GM12878 (cell line): Measurements from ENCODE around the gene RDH5.

Source experiments
- ATF7 ChIP-seq: fragments of 450-650 bp; IDR thresholded peaks from 2 replicates; pipeline ENCODE4 v1.6.1; 2016; ENCODE audit warnings: low read depth, mild to moderate bottlenecking
- CUX1 ChIP-seq: IDR thresholded peaks from 2 replicates; pipeline ENCODE4 v1.6.1; 2012; ENCODE audit warnings: improper control_type of control experiment, low read depth, low read length; ENCODE audit not compliant: insufficient replicate concordance
- EP300 ChIP-seq, 2 experiments: fragments of 150-350 bp in 1 of 2; IDR thresholded peaks; 2 replicates each; pipeline ENCODE4 v1.6.1; 2011 to 2012; ENCODE audit warnings: low read depth in 2 of 2, low read length in 2 of 2, borderline replicate concordance in 1 of 2, improper control_type of control experiment in 1 of 2, inconsistent platforms in 1 of 2; ENCODE audit not compliant: control insufficient read depth in 1 of 2
- POLR2A ChIP-seq: IDR thresholded peaks from 2 replicates; pipeline ENCODE4 v1.6.1; 2011; ENCODE audit warnings: low read depth, mild to moderate bottlenecking, low read length
- SREBF2 ChIP-seq: IDR thresholded peaks from 2 replicates; pipeline ENCODE4 v1.6.1; 2012; ENCODE audit warnings: mild to moderate bottlenecking, low read length
- TF ChIP-seq, protein P1 (sequence below): IDR thresholded peaks from 2 replicates; pipeline ENCODE4 v1.6.1; 2012; ENCODE audit warnings: low read depth, low read length, improper control_type of control experiment

DNA sequence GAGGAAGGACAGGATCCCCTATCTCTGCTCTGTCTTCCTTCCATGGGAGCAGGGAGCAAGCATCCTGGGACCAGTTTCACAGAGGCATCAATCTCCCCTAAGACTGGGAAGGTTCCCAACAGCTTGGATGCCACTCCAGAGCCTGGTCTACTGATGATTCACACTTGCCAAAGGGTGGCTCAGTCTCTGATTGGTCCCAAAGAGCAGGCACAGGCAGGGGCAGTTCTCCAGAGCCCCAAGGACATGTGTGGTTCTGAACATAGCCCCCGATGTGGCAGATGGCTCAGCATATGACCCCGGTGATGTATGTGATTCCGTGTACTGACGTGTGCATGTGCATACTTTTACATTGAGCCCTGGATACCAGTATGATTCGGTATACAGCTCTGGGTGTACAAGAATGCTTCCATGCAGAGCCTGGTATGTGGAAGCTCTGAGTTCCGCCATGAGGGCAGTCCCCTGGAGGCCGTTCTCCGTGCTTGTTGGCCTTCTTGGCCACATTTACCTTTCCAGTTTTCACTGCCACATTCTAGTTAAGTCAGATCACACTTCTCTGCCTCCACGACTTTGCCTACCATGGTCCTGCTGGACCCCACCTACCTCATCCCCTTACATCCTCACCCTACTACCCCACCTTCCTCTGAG, 33.7 kb upstream of the RDH5 start:
- no peak for TF ChIP-seq POLR2A
- TF ChIP-seq CUX1, result no peak
- TF ChIP-seq EP300 (IDR thresholded peaks at IDR 0.05; ENCODE audit: borderline replicate concordance in 1 of 2, control insufficient read depth in 1 of 2, low read depth in 2 of 2, low read length in 2 of 2), result no peak
- no peak for TF ChIP-seq SREBF2
- TF ChIP-seq, protein P1, sequence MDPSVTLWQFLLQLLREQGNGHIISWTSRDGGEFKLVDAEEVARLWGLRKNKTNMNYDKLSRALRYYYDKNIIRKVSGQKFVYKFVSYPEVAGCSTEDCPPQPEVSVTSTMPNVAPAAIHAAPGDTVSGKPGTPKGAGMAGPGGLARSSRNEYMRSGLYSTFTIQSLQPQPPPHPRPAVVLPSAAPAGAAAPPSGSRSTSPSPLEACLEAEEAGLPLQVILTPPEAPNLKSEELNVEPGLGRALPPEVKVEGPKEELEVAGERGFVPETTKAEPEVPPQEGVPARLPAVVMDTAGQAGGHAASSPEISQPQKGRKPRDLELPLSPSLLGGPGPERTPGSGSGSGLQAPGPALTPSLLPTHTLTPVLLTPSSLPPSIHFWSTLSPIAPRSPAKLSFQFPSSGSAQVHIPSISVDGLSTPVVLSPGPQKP, result no peak
- no peak for TF ChIP-seq ATF7
